ENCODE measurements around the gene HSD17B1.
A peak's percentile ranks its signal among the peaks of the same experiment; 100 is the strongest.
"Not testable (repeated sequence)": the region's sequence is repeated elsewhere in the genome, so short reads cannot be mapped to it uniquely, and the experiment has no call there.

HSD17B1 gene

DNA sequence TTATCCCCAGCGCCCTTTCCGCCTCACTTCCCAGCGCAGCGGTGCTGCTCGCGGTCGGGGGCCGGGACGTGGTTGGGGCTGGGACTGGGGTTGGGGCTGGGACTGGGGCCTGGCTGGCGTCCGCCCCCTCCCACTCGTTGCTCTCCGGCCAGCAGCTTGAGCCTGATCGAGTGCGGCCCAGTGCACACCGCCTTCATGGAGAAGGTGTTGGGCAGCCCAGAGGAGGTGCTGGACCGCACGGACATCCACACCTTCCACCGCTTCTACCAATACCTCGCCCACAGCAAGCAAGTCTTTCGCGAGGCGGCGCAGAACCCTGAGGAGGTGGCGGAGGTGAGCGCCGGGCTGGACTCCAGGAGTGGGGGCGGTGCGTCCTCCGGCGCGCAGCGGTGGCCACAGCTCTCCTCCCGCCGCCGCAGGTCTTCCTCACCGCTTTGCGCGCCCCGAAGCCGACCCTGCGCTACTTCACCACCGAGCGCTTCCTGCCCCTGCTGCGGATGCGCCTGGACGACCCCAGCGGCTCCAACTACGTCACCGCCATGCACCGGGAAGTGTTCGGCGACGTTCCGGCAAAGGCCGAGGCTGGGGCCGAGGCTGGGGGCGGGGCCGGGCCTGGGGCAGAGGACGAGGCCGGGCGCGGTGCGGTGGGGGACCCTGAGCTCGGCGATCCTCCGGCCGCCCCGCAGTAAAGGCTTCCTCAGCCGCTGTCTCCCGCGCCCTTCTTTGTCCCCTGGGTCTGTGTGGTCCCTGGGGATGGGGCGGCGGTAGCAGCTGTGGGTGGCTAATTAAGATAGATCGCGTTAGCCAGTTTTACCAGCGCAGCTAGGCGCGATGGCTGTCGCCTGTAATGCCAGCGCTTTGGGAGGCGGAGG lies 1.8 kb downstream of the HSD17B1 start:
- no peaks in the 10 kb centered on the region for H3K9me3 ChIP-seq (ENCODE audit: insufficient read depth, low read depth, low read length)
- H3K4me2 ChIP-seq (ENCODE audit: low read depth, low read length, poor library complexity, severe bottlenecking) = peak overlapping the region; percentile 87
- peak overlapping the region; percentile 88 for H3K9ac ChIP-seq (ENCODE audit: low read depth, low read length, poor library complexity, severe bottlenecking)
- H3K9me2 ChIP-seq (replicated peaks; ENCODE audit: low read depth, low read length) = no peaks in the 10 kb centered on the region
- no peaks in the 10 kb centered on the region for H3F3A ChIP-seq (ENCODE audit: low read depth)
- TF ChIP-seq, protein P1, sequence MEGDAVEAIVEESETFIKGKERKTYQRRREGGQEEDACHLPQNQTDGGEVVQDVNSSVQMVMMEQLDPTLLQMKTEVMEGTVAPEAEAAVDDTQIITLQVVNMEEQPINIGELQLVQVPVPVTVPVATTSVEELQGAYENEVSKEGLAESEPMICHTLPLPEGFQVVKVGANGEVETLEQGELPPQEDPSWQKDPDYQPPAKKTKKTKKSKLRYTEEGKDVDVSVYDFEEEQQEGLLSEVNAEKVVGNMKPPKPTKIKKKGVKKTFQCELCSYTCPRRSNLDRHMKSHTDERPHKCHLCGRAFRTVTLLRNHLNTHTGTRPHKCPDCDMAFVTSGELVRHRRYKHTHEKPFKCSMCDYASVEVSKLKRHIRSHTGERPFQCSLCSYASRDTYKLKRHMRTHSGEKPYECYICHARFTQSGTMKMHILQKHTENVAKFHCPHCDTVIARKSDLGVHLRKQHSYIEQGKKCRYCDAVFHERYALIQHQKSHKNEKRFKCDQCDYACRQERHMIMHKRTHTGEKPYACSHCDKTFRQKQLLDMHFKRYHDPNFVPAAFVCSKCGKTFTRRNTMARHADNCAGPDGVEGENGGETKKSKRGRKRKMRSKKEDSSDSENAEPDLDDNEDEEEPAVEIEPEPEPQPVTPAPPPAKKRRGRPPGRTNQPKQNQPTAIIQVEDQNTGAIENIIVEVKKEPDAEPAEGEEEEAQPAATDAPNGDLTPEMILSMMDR (conservative IDR thresholded peaks at IDR 0.05; ENCODE audit: low read length) = no peak
- TF ChIP-seq EZH2phosphoT487 (IDR thresholded peaks at IDR 0.05; ENCODE audit: borderline replicate concordance) = no peak
- peaks cover 11% of the 10 kb centered on the region for H4K20me1 ChIP-seq (ENCODE audit: insufficient read depth, low read length, poor library complexity, severe bottlenecking)
- H3K4me3 ChIP-seq (ENCODE audit: low read length, poor library complexity, severe bottlenecking) = peak overlapping the region; percentile 98
- peaks cover 29% of the 10 kb centered on the region for H3K79me2 ChIP-seq (ENCODE audit: insufficient read depth, low read length)
- H3K36me3 ChIP-seq (ENCODE audit: insufficient read depth, low read length) = no peaks in the 10 kb centered on the region
- peak overlapping the region; percentile 89 for H2AFZ ChIP-seq (ENCODE audit: low read length)
- peaks cover 11% of the 10 kb centered on the region for H3K4me1 ChIP-seq (ENCODE audit: insufficient read depth, low read length, poor library complexity, severe bottlenecking)
- no peaks in the 10 kb centered on the region for H3K27me3 ChIP-seq (ENCODE audit: insufficient read depth, low read length, poor library complexity, severe bottlenecking)

DNA sequence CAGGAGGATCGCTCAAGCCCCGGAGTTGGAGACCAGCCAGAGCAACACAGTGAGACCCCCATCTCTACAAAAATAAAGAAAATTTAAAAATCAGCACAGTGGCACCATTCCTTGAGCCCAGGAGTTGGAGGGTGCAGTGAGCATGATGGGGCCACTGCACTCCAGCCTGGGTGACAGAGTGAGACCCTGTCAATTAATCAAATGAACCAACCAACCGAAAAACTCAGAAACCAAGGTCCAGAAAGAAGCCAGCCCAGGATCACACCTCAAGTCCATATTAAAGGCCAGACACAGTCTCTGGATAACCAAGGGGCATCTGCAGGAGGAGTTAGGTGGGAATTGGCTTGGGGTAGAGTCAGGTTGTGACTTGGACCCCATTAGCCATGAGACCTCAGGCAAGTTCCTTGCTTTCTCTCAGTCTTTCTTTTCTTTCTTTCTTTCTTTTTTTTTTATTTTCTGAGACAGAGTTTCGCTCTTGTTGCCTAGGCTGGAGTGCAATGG lies 2.4 kb downstream of the HSD17B1 start:
- Histone ChIP-seq H3K9me3 (ENCODE audit: insufficient read depth, low read depth, low read length) (no peaks in the 10 kb centered on the region), H4K20me1 (ENCODE audit: insufficient read depth, low read length, poor library complexity, severe bottlenecking) (peaks cover 11% of the 10 kb centered on the region), H3K4me3 (ENCODE audit: low read length, poor library complexity, severe bottlenecking) (peak overlapping the region; percentile 98), H3K9me2 (replicated peaks; ENCODE audit: low read depth, low read length) (no peaks in the 10 kb centered on the region), H3K79me2 (ENCODE audit: insufficient read depth, low read length) (peaks cover 29% of the 10 kb centered on the region), H3K36me3 (ENCODE audit: insufficient read depth, low read length) (no peaks in the 10 kb centered on the region), H3K27me3 (ENCODE audit: insufficient read depth, low read length, poor library complexity, severe bottlenecking) (no peaks in the 10 kb centered on the region), H3K4me2 (ENCODE audit: low read depth, low read length, poor library complexity, severe bottlenecking) (peak overlapping the region; percentile 87), H3F3A (ENCODE audit: low read depth) (no peaks in the 10 kb centered on the region), H3K4me1 (ENCODE audit: insufficient read depth, low read length, poor library complexity, severe bottlenecking) (peaks cover 11% of the 10 kb centered on the region), H3K9ac (ENCODE audit: low read depth, low read length, poor library complexity, severe bottlenecking) (peak overlapping the region; percentile 88), H2AFZ (ENCODE audit: low read length) (peak overlapping the region; percentile 89)
- TF ChIP-seq, protein P1 (conservative IDR thresholded peaks at IDR 0.05; ENCODE audit: low read length) = no peak
- TF ChIP-seq EZH2phosphoT487 (IDR thresholded peaks at IDR 0.05; ENCODE audit: borderline replicate concordance) = no peak

DNA sequence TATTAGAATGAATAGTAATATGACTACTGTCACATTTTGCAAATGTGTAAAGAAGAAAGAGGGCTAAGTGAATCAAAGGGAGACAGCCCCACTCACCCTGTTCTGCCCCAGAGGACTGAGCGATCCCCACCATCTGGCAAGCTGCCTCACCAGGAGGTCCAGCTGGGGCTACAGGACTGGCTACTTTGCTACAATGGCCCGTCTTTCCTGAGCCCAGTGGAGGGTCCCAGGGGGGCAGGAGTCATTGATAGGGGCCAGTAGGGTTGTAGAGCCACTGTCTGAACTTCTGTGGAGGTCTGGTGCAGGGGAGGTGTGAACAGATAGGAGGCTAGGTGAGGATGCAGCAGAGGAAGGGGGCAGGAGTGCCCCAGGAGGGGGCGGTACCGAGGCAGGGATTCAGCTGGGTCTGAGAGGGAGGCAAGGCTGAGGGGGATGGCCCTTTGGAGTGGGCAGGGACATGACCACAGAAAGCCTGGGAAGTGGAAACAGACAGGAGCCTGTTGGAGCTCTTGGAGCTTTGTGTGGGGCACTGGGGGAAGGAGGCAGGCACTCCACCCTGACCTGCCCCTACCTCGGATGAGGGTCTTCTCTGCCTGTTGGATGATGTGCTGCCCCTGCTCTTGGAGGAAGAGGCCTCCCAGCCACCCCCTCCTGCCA lies 3.4 kb downstream of the HSD17B1 start:
- H3F3A ChIP-seq (ENCODE audit: low read depth); H2AFZ ChIP-seq (ENCODE audit: low read length); H3K27me3 ChIP-seq (ENCODE audit: insufficient read depth, low read length, poor library complexity, severe bottlenecking); H3K9me3 ChIP-seq (ENCODE audit: insufficient read depth, low read depth, low read length); H3K36me3 ChIP-seq (ENCODE audit: insufficient read depth, low read length); H3K9me2 ChIP-seq (replicated peaks; ENCODE audit: low read depth, low read length): not testable (repeated sequence)
- peaks cover 11% of the 10 kb centered on the region for H4K20me1 ChIP-seq (ENCODE audit: insufficient read depth, low read length, poor library complexity, severe bottlenecking)
- peak overlapping the region; percentile 88 for H3K9ac ChIP-seq (ENCODE audit: low read depth, low read length, poor library complexity, severe bottlenecking)
- H3K79me2 ChIP-seq (ENCODE audit: insufficient read depth, low read length) = peaks cover 29% of the 10 kb centered on the region
- TF ChIP-seq, protein P1 (conservative IDR thresholded peaks at IDR 0.05; ENCODE audit: low read length) = peak; percentile 41
- peak overlapping the region; percentile 98 for H3K4me3 ChIP-seq (ENCODE audit: low read length, poor library complexity, severe bottlenecking)
- H3K4me1 ChIP-seq (ENCODE audit: insufficient read depth, low read length, poor library complexity, severe bottlenecking) = peaks cover 11% of the 10 kb centered on the region
- peak overlapping the region; percentile 87 for H3K4me2 ChIP-seq (ENCODE audit: low read depth, low read length, poor library complexity, severe bottlenecking)
